HG02588 (cell line): ENCODE data around the gene PTPRA.

ENCODE experiments used
- ATAC-seq: cut with Tn5 transposase; IDR thresholded peaks from one replicate; pipeline ENCODE4 v1.9.1; 2021; ENCODE audit warnings: mild to moderate bottlenecking, moderate library complexity; ENCODE audit not compliant: unreplicated experiment

The PTPRA gene

DNA sequence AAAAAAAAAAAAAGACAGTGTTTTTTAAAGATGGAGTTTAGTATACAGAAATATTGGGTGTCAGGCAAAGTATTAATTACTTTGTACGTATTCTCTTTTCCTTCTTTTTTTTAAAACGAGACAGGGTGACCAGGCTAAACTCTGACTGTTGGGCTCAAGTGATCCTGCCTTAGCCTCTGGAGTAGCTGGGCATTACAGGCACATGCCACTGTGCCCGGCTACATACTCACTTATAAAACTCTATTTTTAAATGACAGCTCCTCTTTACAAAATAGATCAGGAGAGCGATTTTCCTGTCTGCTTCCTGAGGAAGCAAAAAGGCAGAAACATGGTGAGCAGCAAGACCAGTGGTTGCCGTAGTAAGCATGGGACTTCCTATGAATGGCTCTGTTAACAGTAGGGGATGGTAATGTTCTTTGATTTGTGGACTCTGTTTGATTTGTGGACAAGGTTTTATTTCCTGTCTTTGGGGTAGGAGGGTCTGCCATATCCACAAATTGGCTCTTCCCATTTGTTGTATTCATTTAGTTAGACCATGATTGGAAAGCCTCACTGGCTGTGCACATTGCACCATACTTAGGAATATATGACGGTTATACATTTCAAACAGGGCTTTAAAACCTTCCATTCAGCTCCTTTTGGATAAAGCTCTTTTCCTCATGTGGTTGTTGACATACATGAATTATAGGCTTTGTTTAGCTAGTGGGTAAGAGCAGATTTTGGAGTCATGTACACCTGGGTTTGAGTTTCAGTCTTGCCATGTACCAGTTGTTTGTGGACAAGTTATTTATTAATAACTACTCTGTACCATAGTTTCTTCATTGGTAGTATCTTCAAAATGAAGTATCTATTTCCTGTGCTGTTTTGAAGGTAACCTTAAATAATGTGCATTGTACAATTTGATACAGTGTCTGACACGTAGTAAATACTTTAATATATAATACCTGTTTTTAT, 45.1 kb downstream of the PTPRA start:
- no peak for ATAC-seq

DNA sequence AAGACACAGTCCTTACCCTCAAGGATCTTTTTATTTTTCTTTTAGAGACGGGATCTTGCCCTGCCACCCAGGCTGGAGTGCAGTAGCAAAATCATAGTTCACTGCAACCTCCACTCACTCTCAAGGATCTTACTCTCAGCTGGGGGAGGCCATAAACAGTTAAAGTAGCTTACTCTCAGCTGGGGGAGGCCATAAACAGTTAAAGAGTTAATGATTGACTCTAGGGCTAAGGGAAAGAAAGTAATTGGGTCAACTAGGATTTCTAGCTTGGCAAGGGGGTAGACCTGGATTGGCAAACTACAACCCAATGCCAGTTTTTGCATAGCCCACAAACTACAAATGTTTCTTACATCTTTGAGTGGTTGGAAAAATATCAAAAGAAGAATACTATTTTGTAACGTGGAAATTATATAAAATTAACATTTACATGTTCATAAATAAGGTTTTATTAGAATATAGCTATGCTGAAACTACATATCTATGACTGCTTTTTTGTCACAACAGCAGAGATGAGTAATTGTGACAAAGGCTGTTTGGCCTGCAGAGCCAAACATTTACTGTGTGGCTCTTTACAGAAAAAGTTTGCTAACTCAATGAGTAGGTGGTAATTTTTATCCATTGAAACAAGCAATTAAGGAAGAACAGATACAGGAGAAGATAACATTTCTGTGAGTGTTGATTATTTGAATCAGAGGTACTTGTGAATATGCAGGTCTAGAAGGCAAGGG, 46.4 kb downstream of the PTPRA start:
- no peak for ATAC-seq

DNA sequence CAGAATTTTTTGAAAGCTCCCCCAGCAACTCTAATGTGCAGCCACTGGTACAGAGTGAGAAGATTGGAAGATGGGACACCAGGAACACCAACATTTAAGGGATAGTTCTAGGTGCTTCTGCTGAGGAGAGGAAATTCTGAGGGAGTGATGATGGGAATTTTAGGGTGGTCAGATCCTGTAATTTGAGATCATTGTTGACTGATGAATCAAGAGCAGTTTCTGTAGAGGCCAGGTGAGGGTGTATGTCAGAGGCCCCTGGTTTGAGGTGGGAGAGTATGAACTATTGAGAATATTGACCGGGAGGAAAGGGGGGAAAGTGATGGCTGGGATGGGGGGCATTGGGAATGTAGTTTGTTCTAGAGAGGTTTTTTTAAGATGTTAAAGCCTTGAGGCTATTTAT, 47.2 kb downstream of the PTPRA start:
- ATAC-seq: no peak

- no peak for ATAC-seq
Observed at GRCh38 chr20:2921506-2921905, 48.2 kb downstream of the PTPRA start.

- no peak for ATAC-seq
Observed at GRCh38 chr20:2922957-2923356, 49.7 kb downstream of the PTPRA start.

DNA sequence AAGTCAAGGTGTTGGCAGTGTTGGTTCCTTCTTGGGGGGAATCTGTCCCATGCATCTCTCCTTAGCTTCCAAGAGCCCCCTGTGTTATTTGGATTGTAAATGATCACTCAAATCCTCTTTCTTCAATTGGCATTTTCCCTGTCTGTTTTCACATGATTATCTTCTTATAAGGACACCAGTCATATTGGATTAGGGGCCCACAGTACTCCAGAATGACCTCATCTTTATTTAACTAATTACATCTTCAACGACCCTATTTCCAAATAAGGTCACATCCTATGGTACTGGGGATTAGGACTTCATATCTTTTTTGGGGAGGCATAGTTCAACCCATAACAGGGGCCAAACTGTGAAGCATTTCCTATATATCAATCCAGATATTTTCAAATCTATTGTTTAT, 57.3 kb downstream of the PTPRA start:
- no peak for ATAC-seq

GRCh38 chr20:2932498-2932897, 59.2 kb downstream of the PTPRA start:
- no peak for ATAC-seq

GRCh38 chr20:2937902-2938301, 64.6 kb downstream of the PTPRA start:
- ATAC-seq: no peak

GRCh38 chr20:2942439-2942838, 69.2 kb downstream of the PTPRA start:
- no peak for ATAC-seq

- no peak for ATAC-seq
Observed at GRCh38 chr20:2946988-2947961, 74.0 kb downstream of the PTPRA start.

DNA sequence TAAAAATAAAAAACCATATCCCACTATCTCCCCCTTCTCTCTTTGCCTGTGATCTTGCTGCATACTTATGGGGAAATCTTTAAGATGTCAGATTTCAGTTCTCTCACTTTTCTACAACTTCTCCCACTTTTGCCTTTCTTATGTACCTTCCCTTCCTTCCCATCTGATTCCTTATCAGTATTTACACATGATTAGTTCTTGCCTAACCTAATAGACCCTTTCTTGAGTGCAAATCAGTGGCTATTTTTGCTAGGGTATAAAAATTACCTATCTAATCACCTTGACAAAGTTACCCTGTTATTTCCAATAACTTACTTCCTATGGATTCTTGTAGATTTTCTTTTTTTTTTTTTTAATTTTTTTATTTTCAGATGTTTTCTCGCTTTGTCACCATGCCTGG, 75.7 kb downstream of the PTPRA start:
- ATAC-seq: no peak

- ATAC-seq: no peak
Observed at GRCh38 chr20:2952766-2953165, 79.5 kb downstream of the PTPRA start.

- peak; percentile 55 for ATAC-seq
Observed at GRCh38 chr20:2955257-2955970, 82.1 kb downstream of the PTPRA start.

- no peak for ATAC-seq
Observed at GRCh38 chr20:2956480-2956879, 83.2 kb downstream of the PTPRA start.

DNA sequence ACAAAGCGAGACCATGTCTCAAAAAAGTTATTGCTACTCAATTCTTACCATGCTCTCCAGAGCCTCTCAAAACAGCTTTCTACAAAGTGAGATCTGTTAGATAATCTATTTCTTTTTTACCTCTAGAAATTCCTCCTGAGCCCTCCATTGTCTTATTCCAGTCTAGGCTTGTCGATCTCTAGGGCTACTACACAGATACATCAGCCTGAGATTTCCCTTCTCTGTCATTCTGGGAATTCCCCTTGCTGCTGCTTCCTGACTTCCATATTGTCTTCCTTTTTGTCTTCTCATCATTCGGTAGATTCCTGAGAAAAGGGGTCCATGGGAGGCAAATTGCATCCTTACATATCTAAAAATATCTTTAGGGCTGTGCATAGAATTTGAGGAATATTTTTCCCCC, 94.6 kb downstream of the PTPRA start:
- ATAC-seq: no peak

DNA sequence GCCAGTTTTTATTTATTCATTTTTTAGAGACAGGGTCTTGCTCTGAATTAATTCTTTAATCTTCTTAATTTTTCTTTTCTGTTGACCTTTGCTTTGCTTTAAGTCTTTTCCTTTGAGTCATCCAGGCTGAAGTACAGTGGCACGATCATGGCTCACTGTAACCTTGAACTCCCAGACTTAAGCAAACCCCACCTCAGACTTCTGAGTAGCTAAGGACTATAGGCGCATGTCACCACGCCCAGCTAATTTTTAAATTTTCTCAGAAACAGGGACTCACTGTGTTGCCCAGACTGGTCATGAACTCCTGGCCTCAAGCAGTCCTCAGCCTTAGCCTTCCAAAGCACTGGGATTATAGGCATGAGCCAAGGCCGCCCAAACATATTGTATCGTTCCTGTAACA, 98.8 kb downstream of the PTPRA start:
- no peak for ATAC-seq

GRCh38 chr20:2973574-2973973, 100.3 kb downstream of the PTPRA start:
- ATAC-seq: no peak

DNA sequence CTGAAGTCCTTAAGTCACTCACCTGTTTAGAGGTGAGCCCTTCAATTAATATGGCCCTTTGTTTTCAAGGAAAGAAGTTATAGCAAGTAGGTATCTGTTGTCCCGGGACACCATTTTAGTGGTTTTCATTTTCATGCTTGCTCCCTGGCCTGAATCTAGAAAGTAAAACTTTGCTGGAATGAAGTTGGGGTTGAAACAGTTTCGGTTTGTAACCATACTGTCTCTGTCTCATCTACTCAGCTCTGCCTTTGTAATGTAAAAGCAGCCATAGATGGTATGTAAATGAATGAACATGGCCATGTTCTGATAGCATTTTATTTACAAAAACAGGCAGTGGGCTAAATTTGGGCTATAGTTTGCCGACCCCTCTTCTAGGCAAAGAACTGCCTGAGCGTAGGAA, 105.2 kb downstream of the PTPRA start:
- ATAC-seq: no peak

DNA sequence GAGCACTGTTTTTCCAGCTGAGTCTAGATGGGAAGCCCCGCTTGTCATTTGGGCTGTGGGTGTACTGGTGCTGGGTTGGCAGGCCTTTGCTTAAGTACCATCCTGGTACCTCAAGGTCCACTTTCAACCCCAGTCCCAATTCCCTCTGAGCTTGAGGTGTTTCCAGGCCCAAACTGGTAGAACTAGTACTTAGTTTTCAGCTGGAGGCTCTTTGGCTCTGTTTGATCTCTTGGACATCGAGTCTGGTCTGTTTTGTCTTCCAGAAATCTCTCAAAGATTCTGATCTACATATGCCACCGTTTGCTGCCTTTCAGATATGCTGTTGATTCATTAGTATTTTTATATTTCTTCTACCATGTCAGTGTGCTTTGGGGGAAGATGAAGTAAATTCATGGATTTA, 108.4 kb downstream of the PTPRA start:
- ATAC-seq: no peak

DNA sequence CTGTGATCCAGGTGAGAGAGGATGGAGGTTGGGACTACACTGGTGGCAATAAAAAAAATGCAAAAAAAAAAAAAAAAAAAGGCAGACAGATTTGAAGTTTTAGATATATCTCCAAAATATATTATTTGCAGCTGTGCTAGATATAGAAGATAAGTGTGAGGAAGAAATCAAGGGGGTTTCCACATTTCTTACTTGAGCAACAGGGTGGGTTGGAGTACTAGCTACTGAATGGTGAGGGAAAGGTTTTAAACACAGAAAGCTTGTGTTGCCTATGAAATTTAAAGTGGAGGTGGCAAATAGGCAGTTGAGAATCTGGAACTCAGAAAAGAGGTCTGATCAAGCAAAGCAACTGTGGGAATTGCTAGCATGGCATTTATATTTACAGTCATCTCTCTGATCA, 110.2 kb downstream of the PTPRA start:
- peak; percentile 12 for ATAC-seq
